SK-N-SH treated with all-trans-retinoic acid at 6 μM for 48 hours (cell line): ENCODE measurements around the gene WBP1L.

ENCODE experiments used
- ATAC-seq: fragments of 200-7000 bp; cut with Tn5 transposase; 3 replicates; pipeline ENCODE4 v1.9.1; 2020; ENCODE audit warnings: mild to moderate bottlenecking, moderate library complexity
- ARNTL ChIP-seq: fragments of 450-650 bp; formaldehyde crosslinking; IDR thresholded peaks from 2 replicates; pipeline ENCODE4 v1.5.0; 2020; ENCODE audit warnings: low read depth, mild to moderate bottlenecking, moderate library complexity, borderline replicate concordance
- BACH2 ChIP-seq: fragments of 250-450 bp; sonication (Bioruptor Pico); IDR thresholded peaks from 2 replicates; pipeline ENCODE4 v1.9.0; 2021; ENCODE audit warnings: mild to moderate bottlenecking, borderline replicate concordance
- CSDC2 ChIP-seq: fragments of 250-450 bp; sonication (Bioruptor Pico); IDR thresholded peaks from 2 replicates; pipeline ENCODE4 v1.5.0; 2020; ENCODE audit warnings: mild to moderate bottlenecking, moderate library complexity
- ESRRG ChIP-seq: fragments of 250-450 bp; sonication (Bioruptor Pico); IDR thresholded peaks from 2 replicates; pipeline ENCODE4 v1.6.1; 2021; ENCODE audit warnings: mild to moderate bottlenecking
- GLIS3 ChIP-seq: fragments of 250-450 bp; sonication (Bioruptor Pico); IDR thresholded peaks from 2 replicates; pipeline ENCODE4 v1.5.0; 2020; ENCODE audit warnings: mild to moderate bottlenecking, moderate library complexity
- ISL1 ChIP-seq: fragments of 250-450 bp; sonication (Bioruptor Pico); IDR thresholded peaks from 2 replicates; pipeline ENCODE4 v2.1.2; 2022; ENCODE audit warnings: mild to moderate bottlenecking, moderate library complexity
- OSR1 ChIP-seq: fragments of 250-450 bp; sonication (Bioruptor Pico); IDR thresholded peaks from 2 replicates; pipeline ENCODE4 v1.8.0; 2022; ENCODE audit warnings: moderate library complexity, mild to moderate bottlenecking, inconsistent platforms
- POU6F1 ChIP-seq: fragments of 250-450 bp; sonication (Bioruptor Pico); IDR thresholded peaks from 2 replicates; pipeline ENCODE4 v1.8.0; 2021; ENCODE audit warnings: low read depth, mild to moderate bottlenecking, moderate library complexity, borderline replicate concordance
- PPARA ChIP-seq: fragments of 250-450 bp; sonication (Bioruptor Pico); IDR thresholded peaks from 2 replicates; pipeline ENCODE4 v1.5.0; 2020; ENCODE audit warnings: mild to moderate bottlenecking, borderline replicate concordance
- RARB ChIP-seq: fragments of 250-450 bp; sonication (Bioruptor Pico); IDR thresholded peaks from 2 replicates; pipeline ENCODE4 v1.8.0; 2021; ENCODE audit warnings: mild to moderate bottlenecking, moderate library complexity
- SNAI2 ChIP-seq: fragments of 250-450 bp; sonication (Bioruptor Pico); IDR thresholded peaks from 2 replicates; pipeline ENCODE4 v1.5.0; 2020; ENCODE audit warnings: mild to moderate bottlenecking, moderate library complexity
- TCF4 ChIP-seq: fragments of 250-450 bp; sonication (Bioruptor Pico); IDR thresholded peaks from 2 replicates; pipeline ENCODE4 v1.8.0; 2021; ENCODE audit warnings: mild to moderate bottlenecking, moderate library complexity, borderline replicate concordance
- TOX ChIP-seq: fragments of 250-450 bp; sonication (Bioruptor Pico); IDR thresholded peaks from 2 replicates; pipeline ENCODE4 v1.8.0; 2021; ENCODE audit warnings: mild to moderate bottlenecking, moderate library complexity, borderline replicate concordance
- ZFP30 ChIP-seq: fragments of 450-650 bp; formaldehyde crosslinking; IDR thresholded peaks from 2 replicates; pipeline ENCODE4 v1.5.0; 2022; ENCODE audit warnings: mild to moderate bottlenecking, moderate library complexity
- ZNF565 ChIP-seq: fragments of 450-650 bp; formaldehyde crosslinking; conservative IDR thresholded peaks from 2 replicates; pipeline ENCODE4 v1.5.0; 2020; ENCODE audit warnings: low read depth, mild to moderate bottlenecking, moderate library complexity
- ZNF70 ChIP-seq: fragments of 450-650 bp; formaldehyde crosslinking; IDR thresholded peaks from 2 replicates; pipeline ENCODE4 v1.5.0; 2020; ENCODE audit warnings: mild to moderate bottlenecking, moderate library complexity
- ZNF8 ChIP-seq: fragments of 450-650 bp; formaldehyde crosslinking; IDR thresholded peaks from 2 replicates; pipeline ENCODE4 v1.5.0; 2020; ENCODE audit warnings: mild to moderate bottlenecking, moderate library complexity
- TF ChIP-seq, protein P1 (sequence below): fragments of 250-450 bp; sonication (Bioruptor Pico); IDR thresholded peaks from 2 replicates; pipeline ENCODE4 v1.8.0; 2020; ENCODE audit warnings: mild to moderate bottlenecking, moderate library complexity, borderline replicate concordance
- TF ChIP-seq, protein P2 (sequence below): fragments of 250-450 bp; sonication (Bioruptor Pico); IDR thresholded peaks from 2 replicates; pipeline ENCODE4 v1.5.1; 2021; ENCODE audit warnings: mild to moderate bottlenecking, moderate library complexity
- TF ChIP-seq, protein P3 (sequence below): fragments of 250-450 bp; sonication (Bioruptor Pico); IDR thresholded peaks from 2 replicates; pipeline ENCODE4 v1.5.1; 2020; ENCODE audit warnings: low read depth, mild to moderate bottlenecking, moderate library complexity
- TF ChIP-seq, protein P4 (sequence below): fragments of 250-450 bp; sonication (Bioruptor Pico); IDR thresholded peaks from 2 replicates; pipeline ENCODE4 v1.5.0; 2020; ENCODE audit warnings: mild to moderate bottlenecking, moderate library complexity

Gene WBP1L

DNA sequence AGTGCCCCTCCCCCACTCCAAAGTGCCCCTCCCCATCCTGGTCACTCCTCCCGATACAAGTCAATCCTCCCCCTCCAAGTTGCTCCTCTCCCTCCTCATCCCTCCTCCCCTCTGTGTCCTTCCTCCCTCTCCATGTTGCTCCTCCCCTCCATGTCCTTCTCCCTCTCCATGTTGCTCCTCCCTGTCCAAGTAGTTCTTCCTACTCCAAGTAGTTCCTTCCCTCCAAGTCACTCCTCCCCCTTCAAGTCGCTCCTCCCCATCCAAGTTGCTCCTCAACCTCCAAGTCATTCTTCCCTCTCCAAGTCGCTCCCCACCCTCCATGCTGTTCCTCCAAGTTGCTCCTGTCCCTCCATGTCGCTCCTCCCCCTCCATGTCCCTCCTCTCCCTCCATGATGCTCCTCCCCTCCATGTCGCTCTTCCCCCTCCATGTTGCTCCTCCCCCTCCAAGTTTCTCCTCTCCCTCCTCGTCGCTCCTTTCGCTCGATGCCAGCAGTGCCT lies 8.6 kb upstream of the WBP1L start:
- TF ChIP-seq ISL1 (no peak), ZNF70 (CRISPR knock-in tag) (no peak), TOX (CRISPR knock-in tag) (no peak), OSR1 (CRISPR knock-in tag) (no peak), ARNTL (no peak), BACH2 (CRISPR knock-in tag) (no peak), PPARA (CRISPR knock-in tag) (no peak), SNAI2 (no peak), TCF4 (CRISPR knock-in tag) (no peak), CSDC2 (CRISPR knock-in tag) (no peak), ZNF8 (CRISPR knock-in tag) (no peak), GLIS3 (CRISPR knock-in tag) (no peak)
- TF ChIP-seq, protein P1, sequence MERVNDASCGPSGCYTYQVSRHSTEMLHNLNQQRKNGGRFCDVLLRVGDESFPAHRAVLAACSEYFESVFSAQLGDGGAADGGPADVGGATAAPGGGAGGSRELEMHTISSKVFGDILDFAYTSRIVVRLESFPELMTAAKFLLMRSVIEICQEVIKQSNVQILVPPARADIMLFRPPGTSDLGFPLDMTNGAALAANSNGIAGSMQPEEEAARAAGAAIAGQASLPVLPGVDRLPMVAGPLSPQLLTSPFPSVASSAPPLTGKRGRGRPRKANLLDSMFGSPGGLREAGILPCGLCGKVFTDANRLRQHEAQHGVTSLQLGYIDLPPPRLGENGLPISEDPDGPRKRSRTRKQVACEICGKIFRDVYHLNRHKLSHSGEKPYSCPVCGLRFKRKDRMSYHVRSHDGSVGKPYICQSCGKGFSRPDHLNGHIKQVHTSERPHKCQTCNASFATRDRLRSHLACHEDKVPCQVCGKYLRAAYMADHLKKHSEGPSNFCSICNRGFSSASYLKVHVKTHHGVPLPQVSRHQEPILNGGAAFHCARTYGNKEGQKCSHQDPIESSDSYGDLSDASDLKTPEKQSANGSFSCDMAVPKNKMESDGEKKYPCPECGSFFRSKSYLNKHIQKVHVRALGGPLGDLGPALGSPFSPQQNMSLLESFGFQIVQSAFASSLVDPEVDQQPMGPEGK (CRISPR knock-in tag): no peak
- TF ChIP-seq, protein P2, sequence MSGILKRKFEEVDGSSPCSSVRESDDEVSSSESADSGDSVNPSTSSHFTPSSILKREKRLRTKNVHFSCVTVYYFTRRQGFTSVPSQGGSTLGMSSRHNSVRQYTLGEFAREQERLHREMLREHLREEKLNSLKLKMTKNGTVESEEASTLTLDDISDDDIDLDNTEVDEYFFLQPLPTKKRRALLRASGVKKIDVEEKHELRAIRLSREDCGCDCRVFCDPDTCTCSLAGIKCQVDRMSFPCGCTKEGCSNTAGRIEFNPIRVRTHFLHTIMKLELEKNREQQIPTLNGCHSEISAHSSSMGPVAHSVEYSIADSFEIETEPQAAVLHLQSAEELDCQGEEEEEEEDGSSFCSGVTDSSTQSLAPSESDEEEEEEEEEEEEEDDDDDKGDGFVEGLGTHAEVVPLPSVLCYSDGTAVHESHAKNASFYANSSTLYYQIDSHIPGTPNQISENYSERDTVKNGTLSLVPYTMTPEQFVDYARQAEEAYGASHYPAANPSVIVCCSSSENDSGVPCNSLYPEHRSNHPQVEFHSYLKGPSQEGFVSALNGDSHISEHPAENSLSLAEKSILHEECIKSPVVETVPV: no peak
- TF ChIP-seq, all 23 proteins: peak for 0
- no peak for ATAC-seq

GRCh38 chr10:102738692-102739121 lies 5.0 kb upstream of the WBP1L start:
- no peak for ATAC-seq
- TF ChIP-seq CSDC2 (CRISPR knock-in tag) (no peak), ARNTL (no peak), GLIS3 (CRISPR knock-in tag) (no peak), POU6F1 (CRISPR knock-in tag) (no peak), BACH2 (CRISPR knock-in tag) (no peak), ZFP30 (no peak), ZNF565 (CRISPR knock-in tag) (no peak), RARB (CRISPR knock-in tag) (no peak), TCF4 (CRISPR knock-in tag) (no peak), ESRRG (CRISPR knock-in tag) (no peak), ZNF70 (CRISPR knock-in tag) (no peak), OSR1 (CRISPR knock-in tag) (no peak), ZNF8 (CRISPR knock-in tag) (no peak), SNAI2 (no peak), TOX (CRISPR knock-in tag) (no peak), ISL1 (no peak)
- TF ChIP-seq, protein P3, sequence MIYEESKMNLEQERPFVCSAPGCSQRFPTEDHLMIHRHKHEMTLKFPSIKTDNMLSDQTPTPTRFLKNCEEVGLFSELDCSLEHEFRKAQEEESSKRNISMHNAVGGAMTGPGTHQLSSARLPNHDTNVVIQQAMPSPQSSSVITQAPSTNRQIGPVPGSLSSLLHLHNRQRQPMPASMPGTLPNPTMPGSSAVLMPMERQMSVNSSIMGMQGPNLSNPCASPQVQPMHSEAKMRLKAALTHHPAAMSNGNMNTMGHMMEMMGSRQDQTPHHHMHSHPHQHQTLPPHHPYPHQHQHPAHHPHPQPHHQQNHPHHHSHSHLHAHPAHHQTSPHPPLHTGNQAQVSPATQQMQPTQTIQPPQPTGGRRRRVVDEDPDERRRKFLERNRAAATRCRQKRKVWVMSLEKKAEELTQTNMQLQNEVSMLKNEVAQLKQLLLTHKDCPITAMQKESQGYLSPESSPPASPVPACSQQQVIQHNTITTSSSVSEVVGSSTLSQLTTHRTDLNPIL: no peak
- TF ChIP-seq, protein P2: no peak
- TF ChIP-seq, protein P4, sequence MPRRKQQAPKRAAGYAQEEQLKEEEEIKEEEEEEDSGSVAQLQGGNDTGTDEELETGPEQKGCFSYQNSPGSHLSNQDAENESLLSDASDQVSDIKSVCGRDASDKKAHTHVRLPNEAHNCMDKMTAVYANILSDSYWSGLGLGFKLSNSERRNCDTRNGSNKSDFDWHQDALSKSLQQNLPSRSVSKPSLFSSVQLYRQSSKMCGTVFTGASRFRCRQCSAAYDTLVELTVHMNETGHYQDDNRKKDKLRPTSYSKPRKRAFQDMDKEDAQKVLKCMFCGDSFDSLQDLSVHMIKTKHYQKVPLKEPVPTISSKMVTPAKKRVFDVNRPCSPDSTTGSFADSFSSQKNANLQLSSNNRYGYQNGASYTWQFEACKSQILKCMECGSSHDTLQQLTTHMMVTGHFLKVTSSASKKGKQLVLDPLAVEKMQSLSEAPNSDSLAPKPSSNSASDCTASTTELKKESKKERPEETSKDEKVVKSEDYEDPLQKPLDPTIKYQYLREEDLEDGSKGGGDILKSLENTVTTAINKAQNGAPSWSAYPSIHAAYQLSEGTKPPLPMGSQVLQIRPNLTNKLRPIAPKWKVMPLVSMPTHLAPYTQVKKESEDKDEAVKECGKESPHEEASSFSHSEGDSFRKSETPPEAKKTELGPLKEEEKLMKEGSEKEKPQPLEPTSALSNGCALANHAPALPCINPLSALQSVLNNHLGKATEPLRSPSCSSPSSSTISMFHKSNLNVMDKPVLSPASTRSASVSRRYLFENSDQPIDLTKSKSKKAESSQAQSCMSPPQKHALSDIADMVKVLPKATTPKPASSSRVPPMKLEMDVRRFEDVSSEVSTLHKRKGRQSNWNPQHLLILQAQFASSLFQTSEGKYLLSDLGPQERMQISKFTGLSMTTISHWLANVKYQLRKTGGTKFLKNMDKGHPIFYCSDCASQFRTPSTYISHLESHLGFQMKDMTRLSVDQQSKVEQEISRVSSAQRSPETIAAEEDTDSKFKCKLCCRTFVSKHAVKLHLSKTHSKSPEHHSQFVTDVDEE (CRISPR knock-in tag): no peak
